HG03460 (cell line): Measurements from ENCODE around the gene CCDC195.

Experiments
- ATAC-seq: cut with Tn5 transposase; IDR thresholded peaks from one replicate; pipeline ENCODE4 v1.9.1; 2021; ENCODE audit not compliant: unreplicated experiment

The CCDC195 gene

GRCh38 chr2:224716201-224716600, at the start of gene CCDC195:
Gene CCDC195 (minus strand): TSS chr2:224716365. CDS start chr2:224716365, 0 bp downstream.
- no peak for ATAC-seq

GRCh38 chr2:224764565-224765236, 48.5 kb upstream of the CCDC195 start:
- ATAC-seq: peak; percentile 72

- ATAC-seq: no peak
These were observed 41.9 kb upstream of the CCDC195 start for GRCh38 chr2:224757934-224758548.

GRCh38 chr2:224753743-224754540, 37.8 kb upstream of the CCDC195 start:
- ATAC-seq: no peak

GRCh38 chr2:224751996-224752698, 36.0 kb upstream of the CCDC195 start:
- peak; percentile 52 for ATAC-seq

- ATAC-seq: no peak
These were observed 33.0 kb upstream of the CCDC195 start for GRCh38 chr2:224749136-224749535.

- no peak for ATAC-seq
These were observed 31.6 kb upstream of the CCDC195 start for GRCh38 chr2:224747765-224748164.

- no peak for ATAC-seq
These were observed 20.1 kb upstream of the CCDC195 start for GRCh38 chr2:224736227-224736626.

- ATAC-seq: no peak
These were observed 18.8 kb upstream of the CCDC195 start for GRCh38 chr2:224734949-224735348.

GRCh38 chr2:224731665-224732064, 15.5 kb upstream of the CCDC195 start:
- no peak for ATAC-seq

GRCh38 chr2:224729435-224729834, 13.3 kb upstream of the CCDC195 start:
- no peak for ATAC-seq

- no peak for ATAC-seq
These were observed 8.2 kb upstream of the CCDC195 start for GRCh38 chr2:224724331-224724730.

GRCh38 chr2:224723586-224724217, 7.5 kb upstream of the CCDC195 start:
- peak; percentile 67 for ATAC-seq

GRCh38 chr2:224722770-224723169, 6.6 kb upstream of the CCDC195 start:
- ATAC-seq: no peak

- no peak for ATAC-seq
These were observed 6.1 kb upstream of the CCDC195 start for GRCh38 chr2:224722250-224722649.

- ATAC-seq: no peak
These were observed 756 bp upstream of the CCDC195 start for GRCh38 chr2:224716921-224717320.

- no peak for ATAC-seq
These were observed 4.1 kb downstream of the CCDC195 start for GRCh38 chr2:224711859-224712665.

GRCh38 chr2:224711381-224711780, 4.8 kb downstream of the CCDC195 start:
- no peak for ATAC-seq

- ATAC-seq: no peak
These were observed 6.9 kb downstream of the CCDC195 start for GRCh38 chr2:224709301-224709700.

GRCh38 chr2:224694502-224694901, 21.7 kb downstream of the CCDC195 start:
- ATAC-seq: no peak
